Omental fat pad (tissue), 4 donors: Measurements from ENCODE around the gene PYROXD2. TPM values are rescaled to one million over a fixed set of nuclear protein-coding genes. Genes with fewer than 3 reads are reported as not detected.

Experiments used
- ATAC-seq: fragments of 150-250 bp; one replicate; pipeline ENCODE4 v1.9.1; 2016; ENCODE audit warnings: mild to moderate bottlenecking, moderate library complexity; ENCODE audit not compliant: low FRiP score
- DNase-seq: peaks from one replicate; pipeline ENCODE4 v3.0.0-alpha.2; 2019; ENCODE audit warnings: low spot score
- CTCF ChIP-seq, 3 donors: fragments of 450-650 bp; IDR thresholded peaks; one replicate each; pipeline ENCODE4 v1.5.1; 2016 to 2017; ENCODE audit warnings: antibody characterized with exemption in 3 of 3, mild to moderate bottlenecking in 3 of 3, moderate library complexity in 2 of 3
- total RNA-seq, 4 donors: library from RNA; depleted of rRNA; stranded (reverse); fragments of >200 nt; gene quantifications; one replicate each; pipeline ENCODE4 v1.1.0, GENCODE V29; 2016

PYROXD2 gene
- total RNA-seq, 4 donors from 2014 or later: 8.5 to 10.4 (median 9.2) TPM

- DNase-seq (no peak), ATAC-seq (no peak)
- TF ChIP-seq CTCF (IDR thresholded peaks at IDR 0.05): no peak
These were observed 23.4 kb downstream of the PYROXD2 start for GRCh38 chr10:98391578-98391991.

- DNase-seq (no peak), ATAC-seq (no peak)
- no peak for TF ChIP-seq CTCF (IDR thresholded peaks at IDR 0.05)
These were observed 23.9 kb downstream of the PYROXD2 start for GRCh38 chr10:98391065-98391464.

GRCh38 chr10:98390406-98390805 lies 24.6 kb downstream of the PYROXD2 start:
- ATAC-seq: no peak
- TF ChIP-seq CTCF (IDR thresholded peaks at IDR 0.05): no peak
- no peak for DNase-seq

- ATAC-seq (no peak), DNase-seq (no peak)
- no peak for TF ChIP-seq CTCF (IDR thresholded peaks at IDR 0.05)
These were observed 25.6 kb downstream of the PYROXD2 start for GRCh38 chr10:98389398-98389797.

GRCh38 chr10:98388101-98388655 lies 26.8 kb downstream of the PYROXD2 start:
- TF ChIP-seq CTCF (IDR thresholded peaks at IDR 0.05): no peak
- DNase-seq (no peak), ATAC-seq (no peak)

- ATAC-seq (no peak), DNase-seq (no peak)
These were observed 30.4 kb downstream of the PYROXD2 start for GRCh38 chr10:98384531-98385133.

More at GRCh38 chr10:98384531-98385133, 30.4 kb downstream of the PYROXD2 start:
- TF ChIP-seq CTCF (IDR thresholded peaks at IDR 0.05): no peak
